MV-4-11 (cell line): ENCODE data around the gene BSND.

Source experiments
- DNase-seq: peaks from one replicate; lab custom pipeline; 2025; lab: John Stamatoyannopoulos, UW

The BSND gene

DNA sequence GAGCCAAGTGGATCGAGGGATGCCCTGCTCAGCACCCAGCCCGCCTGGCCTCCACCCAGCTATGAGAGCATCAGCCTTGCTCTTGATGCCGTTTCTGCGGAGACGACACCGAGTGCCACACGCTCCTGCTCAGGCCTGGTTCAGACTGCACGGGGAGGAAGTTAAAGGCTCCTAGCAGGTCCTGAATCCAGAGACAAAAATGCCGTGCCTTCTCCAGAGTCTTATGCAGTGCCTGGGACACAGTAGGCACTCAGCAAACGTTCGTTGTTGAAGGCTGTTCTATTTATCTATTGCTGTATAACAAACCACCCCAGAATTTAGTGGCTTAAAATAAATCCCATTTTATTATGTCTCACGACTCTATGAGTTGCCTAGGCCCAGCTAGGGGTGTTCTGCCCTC, 6.8 kb upstream of the BSND start:
- DNase-seq: no peak

GRCh38 chr1:54993140-54993539, 5.6 kb upstream of the BSND start:
- no peak for DNase-seq

GRCh38 chr1:54994355-54994990, 4.3 kb upstream of the BSND start:
- DNase-seq: no peak

- DNase-seq: no peak
Observed at GRCh38 chr1:54995013-54995760, 3.5 kb upstream of the BSND start.

- no peak for DNase-seq
Observed at GRCh38 chr1:54995835-54996234, 2.9 kb upstream of the BSND start.

- DNase-seq: peak; percentile 42
Observed at GRCh38 chr1:54996359-54996868, 2.3 kb upstream of the BSND start.

- no peak for DNase-seq
Observed at GRCh38 chr1:54996869-54997710, 1.6 kb upstream of the BSND start.

DNA sequence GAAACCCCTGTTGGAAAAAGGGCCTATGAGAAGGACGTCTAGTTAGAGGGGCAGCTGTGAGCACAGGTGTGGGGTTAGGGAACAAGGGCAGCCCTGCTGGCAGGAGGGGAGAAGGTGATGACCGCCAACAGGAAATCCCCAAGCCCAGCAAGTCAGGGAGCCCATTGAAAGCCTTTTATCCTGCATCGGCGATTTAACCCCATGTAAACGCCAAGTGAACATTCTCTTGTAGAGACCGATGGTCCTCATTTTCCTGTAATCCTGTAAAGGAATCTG, 1.1 kb upstream of the BSND start:
- DNase-seq: no peak

DNA sequence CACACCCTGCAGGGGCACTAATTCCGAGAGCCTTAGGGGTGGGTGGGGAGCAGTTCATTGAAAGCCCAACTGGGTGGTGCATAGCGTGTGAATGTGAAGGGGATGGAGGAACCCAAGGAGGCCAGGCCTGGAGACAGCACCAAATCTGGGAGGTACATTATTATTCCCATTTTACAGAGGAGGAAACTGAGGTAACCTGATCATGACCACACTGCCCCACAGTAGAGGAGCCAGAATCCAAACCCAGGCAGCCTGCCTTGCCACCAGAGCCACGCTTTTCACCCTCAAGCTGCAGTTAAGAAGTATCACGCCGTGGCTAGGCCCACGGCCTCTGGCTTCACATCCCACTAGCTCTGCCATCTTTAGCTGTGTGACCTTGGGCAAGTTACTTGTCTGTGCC, 633 bp upstream of the BSND start:
- no peak for DNase-seq

DNA sequence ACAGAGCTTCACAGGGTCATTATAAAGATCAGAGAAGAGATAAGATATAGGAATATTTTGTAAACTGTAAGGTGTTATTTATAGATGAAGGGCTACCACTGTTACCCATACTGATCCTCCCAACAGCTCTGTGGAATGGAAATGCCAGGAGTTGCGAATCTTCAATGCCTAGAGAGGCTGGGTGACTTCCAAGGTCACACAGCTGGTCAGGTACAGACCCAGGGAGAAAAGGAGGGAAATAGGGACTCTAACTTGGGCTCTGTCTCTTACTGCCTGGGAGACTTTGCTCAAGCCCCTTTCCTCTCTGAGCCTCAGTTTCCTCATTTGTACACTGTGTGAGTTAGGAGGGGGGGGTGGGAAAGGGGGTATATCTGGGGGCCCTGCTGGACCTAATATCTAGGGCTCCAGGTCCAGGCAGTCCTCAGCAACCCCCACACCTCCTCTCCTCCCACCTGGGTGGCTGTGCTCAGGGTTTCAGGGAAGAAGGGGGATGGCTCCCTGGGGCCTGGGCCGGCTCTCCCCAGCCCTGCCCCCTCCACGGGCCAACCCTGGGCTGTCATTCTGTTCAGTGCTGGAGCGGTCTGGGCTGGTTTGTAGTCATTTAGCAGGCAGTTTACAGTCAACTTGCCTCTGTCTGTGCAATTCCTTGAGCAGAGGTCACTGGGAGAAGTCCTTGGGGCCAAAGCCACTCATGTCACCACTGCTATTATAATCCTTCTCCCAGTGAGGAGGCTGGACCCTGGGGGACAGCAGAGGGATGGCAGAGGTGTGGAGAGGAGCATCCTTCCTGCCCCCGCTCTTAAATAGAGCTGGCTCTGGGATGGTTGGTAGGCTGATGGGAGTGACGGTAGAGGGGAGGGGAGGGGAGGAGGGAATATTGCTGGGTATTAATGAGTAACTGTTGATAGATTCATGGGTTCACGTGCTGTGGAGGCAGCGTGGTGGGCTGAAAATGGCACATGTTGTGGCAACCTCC, 1.7 kb downstream of the BSND start:
- DNase-seq: no peak

- no peak for DNase-seq
Observed at GRCh38 chr1:55001311-55001710, 2.6 kb downstream of the BSND start.

GRCh38 chr1:55002686-55003085, 4.0 kb downstream of the BSND start:
- no peak for DNase-seq

GRCh38 chr1:55005351-55006140, 6.8 kb downstream of the BSND start:
- DNase-seq: no peak

DNA sequence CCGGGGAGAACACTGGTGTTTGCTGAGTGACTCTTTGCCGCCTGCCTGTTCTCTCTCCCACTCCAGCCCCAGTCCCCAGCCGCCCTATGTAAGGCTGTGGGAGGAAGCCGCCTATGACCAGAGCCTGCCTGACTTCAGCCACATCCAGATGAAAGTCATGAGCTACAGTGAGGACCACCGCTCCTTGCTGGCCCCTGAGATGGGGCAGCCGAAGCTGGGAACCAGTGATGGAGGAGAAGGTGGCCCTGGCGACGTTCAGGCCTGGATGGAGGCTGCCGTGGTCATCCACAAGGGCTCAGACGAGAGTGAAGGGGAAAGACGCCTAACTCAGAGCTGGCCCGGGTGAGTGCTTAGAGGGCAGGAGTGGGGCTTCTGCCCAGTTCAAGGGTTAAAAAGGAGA, 8.2 kb downstream of the BSND start:
- no peak for DNase-seq

GRCh38 chr1:55007625-55008024, 8.9 kb downstream of the BSND start:
- no peak for DNase-seq

- DNase-seq: no peak
Observed at GRCh38 chr1:55010194-55010886, 11.6 kb downstream of the BSND start.

DNA sequence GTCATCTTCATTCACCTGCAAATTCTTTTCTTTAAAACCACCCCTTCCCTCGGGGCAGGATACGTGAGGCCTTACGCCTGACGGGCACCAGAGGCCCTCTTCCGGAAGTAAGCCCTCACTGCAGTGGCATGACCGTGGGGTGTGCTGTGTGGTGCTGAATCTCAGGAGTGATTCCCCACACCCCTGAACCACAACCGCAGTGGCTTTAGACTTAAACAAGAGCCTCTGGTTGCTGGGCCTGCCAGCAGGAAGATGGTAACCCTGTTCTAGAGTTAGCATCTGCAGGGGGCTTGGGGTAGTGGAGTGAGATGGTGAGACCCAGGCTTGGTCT, 12.1 kb downstream of the BSND start:
- DNase-seq: no peak

GRCh38 chr1:55012661-55013060, 13.9 kb downstream of the BSND start:
- no peak for DNase-seq

DNA sequence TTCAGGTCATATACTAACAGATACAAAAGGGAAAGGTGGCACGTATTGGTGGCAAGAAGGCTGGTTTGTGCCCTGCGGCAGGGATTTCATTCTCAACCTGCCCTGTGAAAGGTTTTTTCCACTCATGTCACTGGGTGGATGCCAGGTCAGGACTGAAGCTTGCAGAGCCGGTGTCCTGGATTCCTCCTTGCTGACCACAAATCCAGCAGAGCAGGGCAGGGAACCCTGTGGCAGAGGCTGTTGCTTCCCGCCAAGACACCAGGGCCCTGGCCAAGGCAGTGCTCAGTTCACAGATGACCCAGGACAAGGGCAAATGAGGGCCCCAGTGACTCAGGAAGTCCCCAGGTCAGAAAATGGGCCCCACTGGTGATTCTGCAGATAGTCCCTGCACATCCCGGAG, 16.4 kb downstream of the BSND start:
- DNase-seq: no peak
